Cerebellar cortex (tissue), 1 donor: ENCODE measurements around the gene SCN4A.
"Not testable (repeated sequence)": the region's sequence is repeated elsewhere in the genome, so short reads cannot be mapped to it uniquely, and the experiment has no call there.

ENCODE experiments used
- DNase-seq: peaks from one replicate; pipeline ENCODE4 v3.0.0-alpha.2; 2015; ENCODE audit warnings: low spot score

Gene SCN4A

DNA sequence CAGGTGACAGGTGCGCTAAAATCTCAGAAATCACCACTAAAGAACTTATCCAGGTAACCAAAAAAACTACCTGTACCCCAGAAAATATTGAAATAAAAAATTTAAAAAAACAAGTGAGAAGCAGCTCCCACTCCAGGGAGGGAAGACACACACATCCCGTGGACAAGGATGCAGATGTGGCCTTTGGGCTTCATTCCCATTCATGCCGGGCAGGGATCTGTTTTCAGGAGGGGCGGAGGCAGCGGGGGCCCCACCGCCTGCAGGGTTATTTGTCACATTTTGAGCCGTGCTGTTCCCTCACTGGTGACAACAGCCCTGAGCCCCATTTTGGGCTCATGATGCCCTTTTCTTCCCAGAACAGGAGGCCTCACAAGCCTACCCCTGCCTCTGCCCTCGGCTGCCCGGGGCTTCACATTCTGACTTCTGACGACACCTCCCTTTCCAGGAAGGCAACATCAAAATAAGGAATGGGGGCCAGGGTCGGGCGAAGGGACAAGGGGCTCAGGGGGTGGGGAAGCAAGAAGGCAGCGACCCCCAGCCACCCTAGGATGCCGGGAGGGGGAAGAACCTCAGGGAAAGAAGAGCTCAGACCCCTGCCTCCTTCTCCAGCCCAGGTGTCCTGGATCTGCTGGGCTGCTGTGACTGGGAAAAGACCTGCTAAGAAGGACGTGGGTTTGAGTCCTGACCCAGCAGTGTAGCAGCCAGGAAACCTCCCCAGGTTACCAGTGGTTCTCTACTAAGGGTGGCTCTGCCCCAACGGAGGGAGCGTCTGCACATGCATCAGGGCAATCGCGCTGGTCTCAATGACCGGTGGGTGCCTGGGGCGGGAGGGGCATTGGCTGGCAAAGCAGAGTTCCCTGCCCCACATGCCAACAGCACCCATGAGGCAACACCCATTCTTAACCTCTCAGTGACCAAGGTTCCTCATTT is 38.3 kb downstream of the SCN4A start:
- no peak for DNase-seq

DNA sequence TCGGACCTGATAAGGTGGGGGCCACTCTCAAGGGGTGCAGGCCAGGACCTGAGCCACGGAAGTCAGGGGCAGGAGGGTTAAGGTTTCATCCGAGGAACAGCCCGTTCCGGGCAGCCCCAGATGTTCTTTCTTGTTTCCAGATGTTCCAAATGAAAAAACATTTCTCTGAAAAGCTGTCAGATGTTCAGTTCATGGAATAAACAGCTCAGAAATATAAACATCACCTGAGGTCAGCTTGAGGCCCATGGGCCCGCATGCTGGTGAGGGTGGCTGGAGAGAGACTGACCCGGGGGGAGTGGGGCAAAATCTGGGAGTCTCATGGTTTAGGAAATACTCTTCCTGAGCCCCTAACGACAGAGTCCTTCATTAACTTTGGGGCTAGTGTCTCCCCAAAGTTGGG is 39.1 kb downstream of the SCN4A start:
- DNase-seq: no peak

DNA sequence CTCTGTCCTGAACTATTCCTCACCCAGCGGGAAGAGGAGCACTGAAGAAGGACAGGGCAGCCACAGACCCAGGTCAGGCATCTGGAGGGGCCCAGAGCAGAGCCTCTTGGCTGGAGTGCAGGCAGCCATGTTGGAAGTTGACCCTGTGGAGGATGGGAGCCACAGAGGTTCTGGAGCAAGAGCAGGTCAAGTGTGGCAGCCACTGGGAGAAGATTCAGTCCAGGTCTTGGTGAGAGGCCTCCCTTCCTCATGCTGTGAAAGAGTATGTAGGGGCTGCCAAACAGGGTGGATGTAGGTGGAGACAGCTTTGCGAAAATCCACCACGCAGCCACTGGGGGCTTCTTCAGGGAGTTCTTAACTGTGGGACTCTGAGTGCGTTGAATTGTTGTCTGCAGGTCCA is 40.0 kb downstream of the SCN4A start:
- no peak for DNase-seq

DNA sequence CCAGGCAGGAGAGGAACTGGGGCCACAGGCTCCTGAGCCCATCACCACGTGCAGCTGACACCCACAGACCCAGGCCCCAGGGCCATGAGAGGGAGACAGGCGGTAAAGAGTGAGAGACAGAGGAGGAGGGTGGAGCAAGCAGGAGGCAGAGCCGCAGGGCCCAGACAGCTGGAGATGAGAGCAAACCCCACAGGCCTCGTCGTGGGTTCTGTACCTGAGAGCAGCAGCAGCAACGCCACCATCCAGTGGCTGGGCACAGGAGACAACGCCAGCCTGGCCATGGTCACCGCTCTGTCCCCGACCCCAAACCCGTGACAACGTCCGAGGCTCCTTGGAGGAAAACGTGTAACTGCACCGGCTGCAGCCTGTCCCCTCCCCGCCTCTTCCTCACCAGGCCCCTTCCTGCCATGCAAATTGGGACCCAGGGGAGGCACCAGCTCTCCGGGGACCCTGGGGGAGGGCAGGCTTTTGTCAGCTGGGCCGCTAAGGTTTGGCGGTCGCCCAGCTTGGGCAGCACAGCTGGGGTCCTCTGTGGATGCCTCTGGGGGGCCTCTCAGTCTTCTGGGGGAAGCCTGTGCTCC is 40.6 kb downstream of the SCN4A start, which contains the start of gene CD79B:
CD79B (minus strand) TSS at position 351 of the 581 bp plus-strand sequence; CDS start at position 281, 70 bp downstream.
- no peak for DNase-seq

DNA sequence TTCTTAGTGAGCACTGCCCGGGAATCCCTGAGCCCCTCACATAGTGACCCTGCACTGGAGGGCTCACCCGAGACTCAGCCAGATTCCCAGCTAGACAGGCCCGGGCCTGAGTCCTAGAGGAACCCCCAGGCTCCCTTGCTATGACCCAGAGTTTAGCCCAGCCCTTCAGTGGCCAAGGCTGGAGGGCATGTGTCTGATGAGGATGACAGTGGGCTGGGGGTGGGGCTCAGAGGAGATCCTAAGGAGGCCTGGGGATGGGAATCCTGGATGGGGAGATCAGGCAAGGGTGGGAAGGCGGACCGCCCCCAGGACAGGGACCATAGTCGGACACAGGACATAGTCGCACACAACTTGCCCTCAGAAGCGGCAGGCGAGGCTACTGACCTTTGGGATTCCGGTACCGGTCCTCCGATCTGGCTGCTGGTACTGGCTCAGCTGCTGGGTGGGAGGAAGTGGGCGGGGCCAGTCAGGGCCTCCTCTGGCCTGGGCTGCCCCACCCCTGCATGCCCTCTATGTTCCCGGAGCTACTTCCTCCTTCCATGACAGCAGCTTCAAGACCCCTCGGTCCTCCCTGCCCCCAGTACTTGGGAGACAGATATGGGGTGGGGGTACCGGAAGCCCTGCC is 41.7 kb downstream of the SCN4A start:
- no peak for DNase-seq

DNA sequence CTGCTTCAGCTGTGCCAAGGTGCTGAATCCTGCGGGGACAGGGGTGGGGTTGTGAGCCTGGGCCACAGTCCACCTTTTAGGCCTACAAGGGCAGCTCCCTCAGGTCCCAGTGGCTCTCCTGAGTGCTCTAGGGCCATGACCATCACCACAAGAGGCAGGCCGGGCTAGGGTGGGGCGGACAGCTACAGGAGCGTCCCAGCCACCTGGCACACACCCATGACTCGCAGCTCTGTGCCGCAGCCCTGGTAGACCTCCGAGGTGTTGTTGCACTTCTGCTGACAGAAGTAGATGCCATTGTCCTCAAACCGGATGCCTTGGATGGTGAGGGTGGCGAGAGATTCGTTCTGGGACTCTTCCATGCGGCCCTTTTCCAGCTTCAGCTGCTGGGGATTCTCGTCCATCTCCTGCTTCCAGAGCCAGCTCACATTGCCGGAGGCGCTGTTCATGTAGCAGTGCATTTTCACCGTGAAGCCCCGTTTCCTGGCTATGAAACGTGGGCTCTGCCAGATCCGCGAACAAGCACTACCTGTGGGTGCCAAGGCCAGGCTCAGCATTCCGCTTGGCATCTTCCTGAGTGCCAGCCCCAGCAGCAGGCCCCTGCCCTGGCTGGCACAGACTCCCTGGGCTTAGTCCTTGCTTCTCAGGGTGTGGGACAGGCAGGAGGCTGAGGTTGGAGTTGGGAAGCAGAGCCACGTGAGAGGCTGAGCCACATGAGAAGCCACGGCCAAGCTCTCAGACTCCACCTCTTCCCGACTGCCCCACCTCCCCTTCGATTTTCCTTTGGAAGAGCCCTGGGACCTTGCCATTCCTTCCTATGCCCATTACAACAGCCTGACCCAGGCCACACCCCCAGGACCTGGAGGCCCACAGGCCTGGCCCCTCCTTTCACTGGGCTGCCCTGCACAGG is 42.6 kb downstream of the SCN4A start:
- peak; percentile 47 for DNase-seq

DNA sequence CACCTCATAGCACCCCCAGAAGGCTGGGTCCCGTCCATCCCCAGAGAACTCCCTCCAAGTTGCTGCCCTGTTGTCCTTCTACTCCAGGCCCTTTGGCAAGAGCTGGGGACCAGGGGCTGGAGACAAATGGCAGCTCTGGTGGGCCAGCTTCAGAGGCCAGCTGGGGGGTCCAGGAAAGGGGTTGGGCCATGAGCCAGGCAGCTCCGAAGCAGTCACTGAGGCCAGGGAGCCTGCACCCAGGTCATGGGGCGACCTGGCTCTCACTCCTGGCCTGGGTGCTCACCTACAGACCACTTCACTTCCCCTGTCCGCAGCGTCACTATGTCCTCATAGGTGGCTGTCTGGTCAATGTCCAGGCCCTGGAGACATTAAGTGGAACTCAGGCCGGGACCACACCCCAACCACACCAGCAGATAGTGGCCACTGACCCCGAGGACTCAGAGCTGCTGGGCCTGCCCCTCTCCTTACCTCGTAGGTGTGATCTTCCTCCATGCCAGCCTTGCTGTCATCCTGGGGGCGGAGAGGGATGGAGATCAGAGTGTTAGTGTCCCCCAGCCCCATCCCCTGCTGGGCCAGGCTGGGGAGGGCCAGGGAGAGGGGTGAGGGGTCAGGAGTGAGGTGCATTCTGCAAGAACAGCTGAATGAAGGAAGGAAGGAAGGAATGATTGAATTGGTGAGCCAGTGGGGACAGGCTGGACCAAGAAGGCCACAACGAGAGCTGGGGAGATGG is 43.6 kb downstream of the SCN4A start:
- DNase-seq: no peak

DNA sequence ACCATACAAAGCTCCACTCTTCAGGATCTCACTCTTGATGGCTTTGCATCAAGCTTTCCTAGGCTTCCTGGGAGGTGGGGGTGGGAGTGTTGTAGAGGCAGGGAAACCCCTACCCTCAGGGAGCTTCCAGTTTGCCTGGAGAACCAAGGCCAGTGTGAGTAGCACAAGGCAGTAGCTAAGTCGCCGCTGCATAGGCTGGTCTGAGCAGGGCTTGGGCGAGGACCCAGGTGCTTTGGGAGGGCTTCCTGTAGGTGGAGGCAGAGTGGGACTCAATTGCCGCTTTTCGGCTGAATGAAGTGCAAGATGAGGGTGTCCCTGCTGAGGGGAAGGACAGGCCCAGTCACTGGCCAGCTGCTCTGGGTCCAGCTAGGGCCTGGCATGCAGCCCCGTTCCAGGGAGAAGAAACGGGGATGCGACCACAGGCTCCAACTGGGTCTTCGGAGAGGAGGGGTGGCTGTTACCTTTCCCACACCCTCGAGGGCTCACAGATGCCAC is 44.5 kb downstream of the SCN4A start:
- DNase-seq: no peak

DNA sequence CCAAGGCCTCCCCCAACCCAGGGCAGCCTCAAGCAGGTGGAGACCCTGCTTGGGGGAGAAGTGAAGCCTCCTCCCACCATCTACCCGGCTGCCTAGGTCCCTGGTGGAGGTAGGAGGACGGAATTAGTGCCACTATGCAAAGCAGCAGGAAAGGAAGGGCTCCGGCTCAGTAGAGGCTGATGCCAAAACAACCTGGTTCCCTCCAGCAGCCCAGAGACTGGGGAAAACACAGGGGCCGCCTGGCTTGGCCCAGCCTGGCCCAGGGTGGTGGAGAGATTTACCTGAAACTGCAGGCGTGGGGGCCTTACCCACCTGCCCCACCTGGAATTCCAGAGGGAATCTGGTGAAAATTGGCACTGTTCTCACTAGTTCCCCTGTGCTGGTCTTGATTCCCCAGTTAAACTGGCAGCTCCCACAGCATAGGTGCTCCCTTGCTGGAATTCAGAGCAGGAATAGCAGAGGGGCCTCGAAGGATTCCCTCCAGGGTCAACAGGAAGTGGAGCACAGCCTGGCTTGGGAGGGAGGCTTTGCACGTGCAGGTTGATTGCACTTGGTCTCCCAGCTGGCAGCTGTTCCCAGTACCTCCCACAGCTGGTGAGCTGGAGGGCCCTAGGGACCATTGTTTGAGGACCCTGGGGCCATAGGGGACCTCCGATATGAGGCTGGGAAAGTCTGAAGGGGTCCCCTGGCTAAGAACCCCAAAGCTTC is 45.1 kb downstream of the SCN4A start:
- DNase-seq: no peak

DNA sequence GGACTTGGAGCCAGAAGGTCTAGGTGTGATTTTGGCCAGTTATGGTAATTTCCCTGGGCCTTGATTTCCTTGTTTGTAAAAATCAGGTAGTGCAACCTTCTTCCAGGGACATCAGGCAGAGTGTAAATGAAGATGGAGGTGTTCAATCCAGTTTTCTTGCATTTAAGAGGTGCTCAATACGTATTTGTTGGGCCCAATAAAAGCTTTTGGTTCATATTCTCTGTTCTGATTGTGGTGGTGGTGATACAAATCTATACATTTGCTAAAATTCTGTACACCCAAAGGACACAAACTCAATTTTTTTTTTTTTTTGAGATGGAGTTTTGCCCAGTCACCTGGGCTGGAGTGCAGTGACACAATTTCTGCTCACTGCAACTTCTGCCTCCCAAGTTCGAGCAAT is 46.6 kb downstream of the SCN4A start:
- no peak for DNase-seq

DNA sequence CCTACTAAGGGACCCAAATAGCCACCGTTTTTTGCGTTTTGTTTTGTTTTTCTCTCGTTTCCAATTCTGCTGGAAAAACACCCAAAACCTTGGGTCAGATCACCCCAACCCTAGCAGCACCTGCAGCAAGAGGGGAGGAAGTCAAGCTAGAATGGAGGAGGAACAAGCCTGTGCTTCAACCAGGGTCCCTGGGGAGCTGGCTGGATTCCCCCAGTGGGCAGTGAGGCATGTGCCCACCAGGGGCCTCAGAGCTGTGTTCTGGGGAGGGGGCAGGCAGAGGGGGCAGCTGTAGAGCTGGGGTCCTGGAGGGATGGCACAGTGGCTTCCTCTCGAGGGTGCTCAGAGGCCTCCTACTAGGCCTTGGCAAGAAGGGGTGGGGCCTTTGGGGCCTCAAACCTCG is 47.1 kb downstream of the SCN4A start:
- no peak for DNase-seq

DNA sequence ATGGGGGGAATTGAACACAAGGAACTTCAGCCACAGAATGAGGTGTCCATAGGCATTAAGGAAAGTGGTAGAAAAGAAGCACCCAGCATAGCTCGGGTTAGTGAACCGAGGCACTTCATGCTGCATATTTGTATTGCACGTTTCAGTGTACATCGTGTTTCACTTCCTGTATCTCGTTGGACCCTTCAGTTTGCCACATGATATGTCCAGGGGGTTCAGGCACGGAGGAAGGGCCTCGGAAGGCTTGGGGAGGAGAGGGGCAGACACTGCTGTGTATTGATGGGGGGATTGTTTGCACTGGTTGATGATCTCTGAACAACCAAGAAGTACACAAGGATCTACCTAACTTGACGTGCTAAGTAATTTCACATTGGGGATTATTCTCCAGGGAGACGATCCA is 50.3 kb downstream of the SCN4A start:
- DNase-seq: not testable (repeated sequence)

DNA sequence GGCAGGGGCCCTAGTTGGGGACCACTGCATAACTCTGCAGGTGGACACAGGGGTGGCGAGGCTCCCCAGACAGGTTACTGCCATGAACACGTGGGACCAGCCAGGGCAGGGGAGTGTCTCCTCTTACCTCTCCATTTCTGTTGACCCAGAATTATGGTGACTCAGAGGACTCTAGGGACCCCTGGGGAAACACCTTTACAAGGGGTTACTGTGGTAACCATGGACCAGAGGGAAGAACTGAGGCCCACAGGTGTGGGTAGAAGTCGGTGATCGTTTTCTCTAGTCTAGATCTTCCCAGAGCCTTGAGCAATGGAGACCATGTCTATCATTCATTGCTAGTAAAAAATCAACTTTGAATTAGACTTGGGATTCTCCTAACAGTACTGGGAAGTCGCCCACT is 51.9 kb downstream of the SCN4A start:
- not testable (repeated sequence) for DNase-seq

DNA sequence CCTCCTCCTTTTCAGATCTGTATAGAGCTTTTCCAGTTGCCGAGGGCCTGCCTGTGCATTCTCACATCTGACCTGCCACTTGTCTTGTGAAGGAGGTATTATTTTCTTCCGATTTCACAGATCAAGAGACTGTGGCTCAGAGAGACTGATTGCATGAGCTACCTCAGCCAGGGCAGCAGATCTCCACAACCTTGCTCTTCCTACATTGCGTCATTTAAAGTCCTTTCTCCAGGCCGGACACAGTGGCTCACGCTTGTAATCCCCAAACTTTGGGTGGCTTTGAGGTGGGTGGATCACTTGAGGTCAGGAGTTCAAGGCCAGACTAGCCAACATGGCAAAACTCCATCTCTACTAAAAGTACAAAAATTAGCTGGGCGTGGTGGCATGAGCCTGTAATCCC is 52.7 kb downstream of the SCN4A start:
- not testable (repeated sequence) for DNase-seq

DNA sequence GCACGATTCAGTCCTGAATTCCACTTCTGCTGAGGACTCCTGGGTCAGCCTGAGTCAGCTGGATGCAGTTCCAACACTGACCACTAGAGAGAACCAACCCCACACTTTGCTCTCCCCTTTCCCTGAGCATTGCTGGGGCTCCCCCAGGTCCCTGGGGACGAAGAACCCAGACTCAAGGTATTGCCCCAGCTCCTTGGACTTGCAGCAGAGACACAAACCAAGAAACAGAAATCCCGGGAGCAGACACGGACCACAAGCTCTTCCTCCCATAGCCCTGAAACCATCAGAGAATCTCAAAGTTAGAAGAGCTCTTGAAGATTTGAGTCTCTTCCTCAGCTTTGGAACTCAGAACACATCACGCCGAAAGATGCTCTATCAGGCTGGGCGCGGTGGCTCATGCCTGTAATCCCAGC is 53.4 kb downstream of the SCN4A start:
- peak; percentile 39 for DNase-seq

DNA sequence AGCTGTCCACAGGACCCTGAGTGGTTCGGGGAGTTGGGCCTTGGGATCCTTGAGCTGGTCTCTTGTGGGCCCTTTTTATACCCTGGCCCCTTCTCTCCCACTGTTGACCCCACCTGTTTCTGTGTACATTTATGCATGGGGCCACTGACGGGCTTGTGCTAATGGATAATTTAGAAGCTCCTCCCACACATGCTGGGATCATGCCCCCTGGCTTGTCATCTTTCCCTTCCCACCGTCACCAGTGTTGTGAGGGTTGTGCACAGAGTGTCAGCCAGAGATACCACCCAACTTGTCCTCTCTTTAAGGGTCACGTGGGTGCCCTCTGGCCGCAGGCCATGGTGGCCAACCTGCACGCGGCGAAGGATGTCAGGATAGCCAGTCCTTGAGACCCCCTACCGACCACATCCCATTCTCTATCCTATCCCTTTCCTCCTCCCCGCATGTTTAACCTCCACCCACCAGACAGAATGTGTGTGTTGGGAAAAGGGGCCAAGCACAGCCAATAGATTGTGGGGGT is 53.9 kb downstream of the SCN4A start, which contains the start of gene GH1:
GH1 (minus strand) TSS at position 51 of the 517 bp plus-strand sequence. CDS start 63 bp downstream, outside the sequence.
- DNase-seq: not testable (repeated sequence)

DNA sequence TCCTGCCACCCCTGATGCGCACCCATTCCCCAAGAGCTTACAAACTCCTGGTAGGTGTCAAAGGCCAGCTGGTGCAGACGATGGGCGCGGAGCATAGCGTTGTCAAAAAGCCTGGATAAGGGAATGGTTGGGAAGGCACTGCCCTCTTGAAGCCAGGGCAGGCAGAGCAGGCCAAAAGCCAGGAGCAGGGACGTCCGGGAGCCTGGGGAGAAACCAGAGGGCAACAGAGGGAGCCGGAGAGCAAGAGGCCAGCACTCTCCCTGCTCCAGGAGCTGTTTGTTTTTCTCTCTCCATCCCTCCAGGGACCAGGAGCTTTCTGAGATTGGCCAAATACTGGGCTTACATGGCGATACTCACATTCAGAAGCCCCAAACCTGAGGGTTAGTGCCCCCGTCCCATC is 54.4 kb downstream of the SCN4A start:
- no peak for DNase-seq

DNA sequence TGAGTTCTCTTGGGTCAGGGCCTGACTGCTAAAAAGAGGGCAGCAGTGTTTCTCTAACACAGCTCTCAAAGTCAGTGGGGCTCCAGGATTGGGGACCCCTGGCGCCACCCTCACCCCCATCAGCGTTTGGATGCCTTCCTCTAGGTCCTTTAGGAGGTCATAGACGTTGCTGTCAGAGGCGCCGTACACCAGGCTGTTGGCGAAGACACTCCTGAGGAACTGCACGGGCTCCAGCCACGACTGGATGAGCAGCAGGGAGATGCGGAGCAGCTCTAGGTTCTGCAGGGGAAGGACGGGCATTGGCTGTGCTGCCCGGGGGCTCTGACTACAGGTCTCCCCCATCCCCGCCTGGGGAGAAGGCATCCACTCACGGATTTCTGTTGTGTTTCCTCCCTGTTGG is 55.1 kb downstream of the SCN4A start:
- no peak for DNase-seq

DNA sequence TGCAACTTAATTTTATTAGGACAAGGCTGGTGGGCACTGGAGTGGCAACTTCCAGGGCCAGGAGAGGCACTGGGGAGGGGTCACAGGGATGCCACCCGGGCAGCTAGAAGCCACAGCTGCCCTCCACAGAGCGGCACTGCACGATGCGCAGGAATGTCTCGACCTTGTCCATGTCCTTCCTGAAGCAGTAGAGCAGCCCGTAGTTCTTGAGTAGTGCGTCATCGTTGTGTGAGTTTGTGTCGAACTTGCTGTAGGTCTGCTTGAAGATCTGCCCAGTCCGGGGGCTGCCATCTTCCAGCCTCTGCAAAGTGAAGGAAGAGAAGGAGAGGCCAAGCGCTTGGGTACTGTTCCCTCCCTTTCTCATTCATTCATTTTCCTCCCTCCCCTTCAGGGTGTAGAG is 55.5 kb downstream of the SCN4A start:
- DNase-seq: not testable (repeated sequence)
